Measurements from ENCODE around the gene FBXO15.

DNA sequence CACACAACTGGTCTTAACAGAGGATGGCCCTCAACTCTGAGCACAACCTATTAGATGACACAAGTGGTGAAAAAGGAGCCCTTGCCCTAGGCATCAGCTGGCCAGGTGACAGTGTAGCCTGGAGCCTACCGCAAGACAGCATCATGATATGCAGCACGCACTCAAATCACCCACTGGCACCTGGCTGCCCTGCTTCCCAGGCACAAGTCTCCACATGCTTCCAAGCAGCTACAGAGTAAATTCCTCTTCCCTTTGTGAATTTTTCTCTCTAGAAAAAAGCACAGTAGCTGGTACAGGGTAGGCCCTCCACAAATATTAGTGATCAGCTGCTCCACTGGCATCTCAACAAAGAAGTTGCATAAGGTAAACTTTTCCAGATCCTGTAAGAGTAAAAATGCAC, 6.0 kb downstream of the FBXO15 start:
- TF ChIP-seq, protein P1, sequence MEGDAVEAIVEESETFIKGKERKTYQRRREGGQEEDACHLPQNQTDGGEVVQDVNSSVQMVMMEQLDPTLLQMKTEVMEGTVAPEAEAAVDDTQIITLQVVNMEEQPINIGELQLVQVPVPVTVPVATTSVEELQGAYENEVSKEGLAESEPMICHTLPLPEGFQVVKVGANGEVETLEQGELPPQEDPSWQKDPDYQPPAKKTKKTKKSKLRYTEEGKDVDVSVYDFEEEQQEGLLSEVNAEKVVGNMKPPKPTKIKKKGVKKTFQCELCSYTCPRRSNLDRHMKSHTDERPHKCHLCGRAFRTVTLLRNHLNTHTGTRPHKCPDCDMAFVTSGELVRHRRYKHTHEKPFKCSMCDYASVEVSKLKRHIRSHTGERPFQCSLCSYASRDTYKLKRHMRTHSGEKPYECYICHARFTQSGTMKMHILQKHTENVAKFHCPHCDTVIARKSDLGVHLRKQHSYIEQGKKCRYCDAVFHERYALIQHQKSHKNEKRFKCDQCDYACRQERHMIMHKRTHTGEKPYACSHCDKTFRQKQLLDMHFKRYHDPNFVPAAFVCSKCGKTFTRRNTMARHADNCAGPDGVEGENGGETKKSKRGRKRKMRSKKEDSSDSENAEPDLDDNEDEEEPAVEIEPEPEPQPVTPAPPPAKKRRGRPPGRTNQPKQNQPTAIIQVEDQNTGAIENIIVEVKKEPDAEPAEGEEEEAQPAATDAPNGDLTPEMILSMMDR (IDR thresholded peaks at IDR 0.05; ENCODE audit: low read depth, low read length), result no peak
- no peak for TF ChIP-seq EZH2phosphoT487 (IDR thresholded peaks at IDR 0.05; ENCODE audit: low read depth)
